ENCODE measurements around the gene PID1. TPM values are rescaled to one million over a fixed set of nuclear protein-coding genes. Genes with fewer than 3 reads are reported as not detected.

Gene PID1
- total RNA-seq, 1 donor from 2014 or later, result 5.3 TPM

- no peak overlapping the region for H3K4me3 Mint-ChIP-seq (ENCODE audit: unreplicated experiment)
- H3K36me3 Mint-ChIP-seq (ENCODE audit: unreplicated experiment), result peaks cover 14% of the 10 kb centered on the region
- DNase-seq, result no peak
- no peak for TF ChIP-seq CTCF (IDR thresholded peaks at IDR 0.05; ENCODE audit: partially characterized antibody, unreplicated experiment)
- no peaks in the 10 kb centered on the region for H3K27me3 Mint-ChIP-seq (ENCODE audit: unreplicated experiment)
- H3K4me1 Mint-ChIP-seq (ENCODE audit: low read depth, unreplicated experiment), result no peaks in the 10 kb centered on the region
- H3K9me3 Mint-ChIP-seq (ENCODE audit: unreplicated experiment), result no peaks in the 10 kb centered on the region
- no peak overlapping the region for H3K27ac Mint-ChIP-seq (ENCODE audit: unreplicated experiment)
Observed at GRCh38 chr2:229239021-229239420, 32.1 kb downstream of the PID1 start.

GRCh38 chr2:229237270-229237669, 33.8 kb downstream of the PID1 start:
- H3K9me3 Mint-ChIP-seq (ENCODE audit: unreplicated experiment), result no peaks in the 10 kb centered on the region

GRCh38 chr2:229235131-229235914, 35.8 kb downstream of the PID1 start:
- Mint-ChIP-seq H3K4me1 (ENCODE audit: low read depth, unreplicated experiment) (no peaks in the 10 kb centered on the region), H3K4me3 (ENCODE audit: unreplicated experiment) (no peak overlapping the region), H3K9me3 (ENCODE audit: unreplicated experiment) (no peaks in the 10 kb centered on the region), H3K27ac (ENCODE audit: unreplicated experiment) (no peak overlapping the region), H3K27me3 (ENCODE audit: unreplicated experiment) (no peaks in the 10 kb centered on the region), H3K36me3 (ENCODE audit: unreplicated experiment) (no peaks in the 10 kb centered on the region)
- no peak for TF ChIP-seq CTCF (IDR thresholded peaks at IDR 0.05; ENCODE audit: partially characterized antibody, unreplicated experiment)
- DNase-seq, result no peak

More at GRCh38 chr2:229237270-229237669, 33.8 kb downstream of the PID1 start:
- Mint-ChIP-seq H3K36me3 (ENCODE audit: unreplicated experiment) (peaks cover 6% of the 10 kb centered on the region), H3K27ac (ENCODE audit: unreplicated experiment) (no peak overlapping the region), H3K4me1 (ENCODE audit: low read depth, unreplicated experiment) (no peaks in the 10 kb centered on the region), H3K27me3 (ENCODE audit: unreplicated experiment) (no peaks in the 10 kb centered on the region), H3K4me3 (ENCODE audit: unreplicated experiment) (no peak overlapping the region)
- no peak for DNase-seq
- TF ChIP-seq CTCF (IDR thresholded peaks at IDR 0.05; ENCODE audit: partially characterized antibody, unreplicated experiment), result no peak

GRCh38 chr2:229231885-229232284, 39.2 kb downstream of the PID1 start:
- no peak for DNase-seq
- no peaks in the 10 kb centered on the region for H3K9me3 Mint-ChIP-seq (ENCODE audit: unreplicated experiment)
- no peaks in the 10 kb centered on the region for H3K27me3 Mint-ChIP-seq (ENCODE audit: unreplicated experiment)
- no peaks in the 10 kb centered on the region for H3K36me3 Mint-ChIP-seq (ENCODE audit: unreplicated experiment)
- no peak overlapping the region for H3K27ac Mint-ChIP-seq (ENCODE audit: unreplicated experiment)
- no peak overlapping the region for H3K4me3 Mint-ChIP-seq (ENCODE audit: unreplicated experiment)
- H3K4me1 Mint-ChIP-seq (ENCODE audit: low read depth, unreplicated experiment), result no peaks in the 10 kb centered on the region
- TF ChIP-seq CTCF (IDR thresholded peaks at IDR 0.05; ENCODE audit: partially characterized antibody, unreplicated experiment), result no peak

GRCh38 chr2:229231328-229231868, 39.7 kb downstream of the PID1 start:
- no peak overlapping the region for H3K4me3 Mint-ChIP-seq (ENCODE audit: unreplicated experiment)
- H3K27ac Mint-ChIP-seq (ENCODE audit: unreplicated experiment), result no peak overlapping the region
- DNase-seq, result no peak
- H3K36me3 Mint-ChIP-seq (ENCODE audit: unreplicated experiment), result no peaks in the 10 kb centered on the region
- TF ChIP-seq CTCF (IDR thresholded peaks at IDR 0.05; ENCODE audit: partially characterized antibody, unreplicated experiment), result no peak
- H3K27me3 Mint-ChIP-seq (ENCODE audit: unreplicated experiment), result no peaks in the 10 kb centered on the region
- no peaks in the 10 kb centered on the region for H3K9me3 Mint-ChIP-seq (ENCODE audit: unreplicated experiment)
- no peaks in the 10 kb centered on the region for H3K4me1 Mint-ChIP-seq (ENCODE audit: low read depth, unreplicated experiment)
